Measurements from ENCODE around the gene PACC1. TPM values are rescaled to one million over a fixed set of nuclear protein-coding genes. Genes with fewer than 3 reads are reported as not detected.
A peak's percentile ranks its signal among the peaks of the same experiment; 100 is the strongest.

PACC1 gene
- total and polyA plus RNA-seq, 4 donors = 2.8 to 8.1 (median 6.8) TPM

DNA sequence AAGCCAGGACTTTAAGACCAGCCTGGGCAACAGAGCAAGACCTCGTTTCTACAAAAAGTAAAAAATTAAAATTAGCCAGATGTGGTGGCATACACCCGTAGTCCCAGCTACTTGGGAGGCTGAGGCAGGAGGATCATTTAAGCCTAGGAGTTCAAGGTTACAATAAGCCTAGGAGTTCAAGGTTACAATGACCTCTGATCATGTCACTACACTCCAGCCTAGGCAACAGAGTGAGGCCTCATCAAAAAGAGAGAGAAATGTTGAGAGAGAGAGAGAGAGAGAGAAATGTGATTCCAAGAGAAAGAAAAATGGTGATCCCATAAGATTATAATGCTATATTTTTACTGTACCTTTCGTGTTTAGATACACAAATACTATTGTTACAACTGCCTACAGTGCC lies 60.2 kb downstream of the PACC1 start:
- no peak overlapping the region for H3K9ac ChIP-seq (ENCODE audit: insufficient read depth in 1 of 2, low read length in 2 of 2)
- no peak overlapping the region for H3K27ac ChIP-seq (ENCODE audit: low read depth in 1 of 2, low read length in 1 of 2)
- 80 to 98% methylated on average over 3 of the region's 3 CpGs for WGBS, 2 donors
- H3K4me3 ChIP-seq = no peak overlapping the region
- H3K9me3 ChIP-seq (ENCODE audit: control insufficient read depth in 4 of 4, insufficient read depth in 3 of 4, low read length in 3 of 4) = no peaks in the 10 kb centered on the region
- peaks cover 4 to 27% (median 23%) of the 10 kb centered on the region in 4 donors for H3K36me3 ChIP-seq (ENCODE audit: control insufficient read depth in 4 of 4, insufficient read depth in 4 of 4, low read length in 4 of 4)
- H3K4me1 ChIP-seq (ENCODE audit: control insufficient read depth in 5 of 5, insufficient read depth in 5 of 5, low read length in 5 of 5) = no peaks in the 10 kb centered on the region
- H3K27me3 ChIP-seq (ENCODE audit: control insufficient read depth in 3 of 3, insufficient read depth in 3 of 3, low read length in 2 of 3) = no peaks in the 10 kb centered on the region
- TF ChIP-seq, protein P1, sequence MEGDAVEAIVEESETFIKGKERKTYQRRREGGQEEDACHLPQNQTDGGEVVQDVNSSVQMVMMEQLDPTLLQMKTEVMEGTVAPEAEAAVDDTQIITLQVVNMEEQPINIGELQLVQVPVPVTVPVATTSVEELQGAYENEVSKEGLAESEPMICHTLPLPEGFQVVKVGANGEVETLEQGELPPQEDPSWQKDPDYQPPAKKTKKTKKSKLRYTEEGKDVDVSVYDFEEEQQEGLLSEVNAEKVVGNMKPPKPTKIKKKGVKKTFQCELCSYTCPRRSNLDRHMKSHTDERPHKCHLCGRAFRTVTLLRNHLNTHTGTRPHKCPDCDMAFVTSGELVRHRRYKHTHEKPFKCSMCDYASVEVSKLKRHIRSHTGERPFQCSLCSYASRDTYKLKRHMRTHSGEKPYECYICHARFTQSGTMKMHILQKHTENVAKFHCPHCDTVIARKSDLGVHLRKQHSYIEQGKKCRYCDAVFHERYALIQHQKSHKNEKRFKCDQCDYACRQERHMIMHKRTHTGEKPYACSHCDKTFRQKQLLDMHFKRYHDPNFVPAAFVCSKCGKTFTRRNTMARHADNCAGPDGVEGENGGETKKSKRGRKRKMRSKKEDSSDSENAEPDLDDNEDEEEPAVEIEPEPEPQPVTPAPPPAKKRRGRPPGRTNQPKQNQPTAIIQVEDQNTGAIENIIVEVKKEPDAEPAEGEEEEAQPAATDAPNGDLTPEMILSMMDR (IDR thresholded peaks at IDR 0.05; ENCODE audit: control extremely low read depth, extremely low read depth) = no peak
- ATAC-seq (ENCODE audit: insufficient read depth, low FRiP score) (no peak), DNase-seq (no peak)

DNA sequence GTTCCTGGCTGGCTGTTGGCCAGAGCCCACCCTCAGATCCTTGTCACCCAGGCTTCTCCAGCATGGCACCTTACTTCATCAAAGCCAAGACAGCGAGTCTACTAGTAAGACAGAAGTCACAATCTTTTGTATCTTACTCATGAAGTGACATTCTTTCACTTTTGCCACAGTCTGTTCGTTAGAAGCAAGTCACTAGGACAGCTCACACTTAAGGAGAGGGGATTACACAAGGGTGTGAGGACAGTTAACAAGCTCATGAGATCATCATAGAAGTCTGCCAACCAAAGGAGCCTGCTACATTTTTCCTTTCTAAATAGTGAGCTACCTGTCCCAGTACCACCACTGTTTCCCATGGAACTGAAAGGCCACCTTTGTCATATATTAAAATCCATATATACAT lies 61.5 kb downstream of the PACC1 start:
- ATAC-seq (ENCODE audit: insufficient read depth, low FRiP score) = no peak
- DNase-seq = no peak
- peak overlapping the region in 1 of 2 donors; percentile 39 for H3K27ac ChIP-seq (ENCODE audit: low read depth in 1 of 2, low read length in 1 of 2)
- WGBS, 2 donors = 87 to 89% methylated on average over 2 of the region's 2 CpGs
- H3K9ac ChIP-seq (ENCODE audit: insufficient read depth in 1 of 2, low read length in 2 of 2) = no peak overlapping the region
- no peaks in the 10 kb centered on the region for H3K9me3 ChIP-seq (ENCODE audit: control insufficient read depth in 4 of 4, insufficient read depth in 3 of 4, low read length in 3 of 4)
- TF ChIP-seq, protein P1 (IDR thresholded peaks at IDR 0.05; ENCODE audit: control extremely low read depth, extremely low read depth) = no peak
- H3K27me3 ChIP-seq (ENCODE audit: control insufficient read depth in 3 of 3, insufficient read depth in 3 of 3, low read length in 2 of 3) = no peaks in the 10 kb centered on the region
- H3K36me3 ChIP-seq (ENCODE audit: control insufficient read depth in 4 of 4, insufficient read depth in 4 of 4, low read length in 4 of 4) = peaks cover 0 to 26% (median 18%) of the 10 kb centered on the region in 4 donors
- H3K4me3 ChIP-seq = no peak overlapping the region
- no peaks in the 10 kb centered on the region for H3K4me1 ChIP-seq (ENCODE audit: control insufficient read depth in 5 of 5, insufficient read depth in 5 of 5, low read length in 5 of 5)

DNA sequence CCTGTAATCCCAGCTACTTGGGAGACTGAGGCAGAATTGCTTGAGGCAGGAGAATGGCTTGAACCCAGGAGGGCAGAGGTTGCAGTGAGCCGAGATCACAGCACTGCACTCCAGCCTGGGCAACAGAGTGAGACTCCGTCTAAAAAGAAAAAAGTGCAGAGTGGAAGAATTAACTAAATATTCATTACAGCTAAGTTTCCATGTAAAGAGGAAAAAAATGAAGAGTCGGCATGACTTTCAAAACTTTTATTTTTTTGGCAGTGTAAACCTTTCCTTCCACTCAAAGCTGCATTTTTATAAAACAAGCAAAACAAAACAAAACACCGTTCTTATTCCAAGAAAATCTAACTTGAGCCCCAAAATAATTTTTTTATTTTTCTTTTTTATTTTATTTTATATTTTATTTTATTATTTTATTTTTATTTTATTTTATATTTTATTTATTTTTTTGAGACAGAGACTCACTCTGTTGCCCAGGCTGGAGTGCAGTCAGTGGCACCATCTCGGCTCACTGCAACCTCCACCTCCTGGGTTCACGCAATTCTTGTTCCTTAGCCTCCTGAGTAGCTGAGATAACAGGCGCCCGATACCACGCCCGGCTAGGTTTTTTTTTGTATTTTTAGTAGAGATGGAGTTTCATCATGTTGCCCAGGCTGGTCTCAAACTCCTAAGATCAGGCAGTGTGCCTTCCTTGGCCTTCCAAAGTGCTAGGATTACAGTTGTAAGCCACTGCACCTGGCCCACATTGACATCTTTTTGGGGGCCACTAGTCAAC lies 62.9 kb downstream of the PACC1 start:
- WGBS, 2 donors = 94% methylated on average over 10 of the region's 10 CpGs
- Histone ChIP-seq H3K9ac (ENCODE audit: insufficient read depth in 1 of 2, low read length in 2 of 2) (no peak overlapping the region), H3K27ac (ENCODE audit: low read depth in 1 of 2, low read length in 1 of 2) (no peak overlapping the region), H3K4me3 (no peak overlapping the region), H3K27me3 (ENCODE audit: control insufficient read depth in 3 of 3, insufficient read depth in 3 of 3, low read length in 2 of 3) (no peaks in the 10 kb centered on the region), H3K36me3 (ENCODE audit: control insufficient read depth in 4 of 4, insufficient read depth in 4 of 4, low read length in 4 of 4) (peaks cover 0 to 27% (median 15%) of the 10 kb centered on the region in 4 donors), H3K9me3 (ENCODE audit: control insufficient read depth in 4 of 4, insufficient read depth in 3 of 4, low read length in 3 of 4) (no peaks in the 10 kb centered on the region), H3K4me1 (ENCODE audit: control insufficient read depth in 5 of 5, insufficient read depth in 5 of 5, low read length in 5 of 5) (no peaks in the 10 kb centered on the region)
- TF ChIP-seq, protein P1 (IDR thresholded peaks at IDR 0.05; ENCODE audit: control extremely low read depth, extremely low read depth) = no peak
- DNase-seq = no peak
- no peak for ATAC-seq (ENCODE audit: insufficient read depth, low FRiP score)
